Caco-2 (cell line): ENCODE data around the gene ABCB1. TPM values are rescaled to one million over a fixed set of nuclear protein-coding genes. Genes with fewer than 3 reads are reported as not detected.

Experiments
- BruUV-seq: library from RNA; stranded (reverse); fragments of 400-500 nt; replicated peaks from 2 replicates; lab custom pipeline; 2021; lab: Mats Ljungman, UMichigan
- CTCF ChIA-PET: fragments of 300-600 bp; sonication (Branson Sonifier 250); formaldehyde crosslinking; loops from one replicate; lab custom pipeline; 2022; ENCODE audit warnings: antibody characterized with exemption; lab: Charles Lee
- POLR2A ChIA-PET: fragments of 300-600 bp; sonication (Branson Sonifier 250); formaldehyde crosslinking; loops from one replicate; lab custom pipeline; 2022; ENCODE audit warnings: antibody characterized with exemption; lab: Charles Lee
- DNase-seq, 2 experiments: peaks; one replicate each; pipeline versions ENCODE4 v3.0.0 to v3.0.0-alpha.2; 2020 to 2022
- H3K27me3 ChIP-seq: replicated peaks from 2 replicates; pipeline ENCODE4 v1.6.0; 2011; ENCODE audit warnings: low read length; ENCODE audit not compliant: control insufficient read depth, insufficient read depth
- H3K36me3 ChIP-seq: 2 replicates; pipeline ENCODE4 v1.5.1; 2011; ENCODE audit warnings: low read length; ENCODE audit not compliant: control insufficient read depth, insufficient read depth
- H3K4me1 ChIP-seq: fragments of 250-450 bp; sonication (Bioruptor Pico); 2 replicates; pipeline ENCODE4 v1.5.1; 2020; ENCODE audit warnings: mild to moderate bottlenecking
- H3K4me3 ChIP-seq: 2 replicates; pipeline ENCODE4 v1.5.1; 2011; ENCODE audit warnings: low read depth, mild to moderate bottlenecking, control low read depth, low read length
- H3K9me3 ChIP-seq: fragments of 250-450 bp; sonication (Bioruptor Pico); 2 replicates; pipeline ENCODE4 v1.5.1; 2020; ENCODE audit warnings: mild to moderate bottlenecking, moderate library complexity
- H3K27ac Mint-ChIP-seq: one replicate; pipeline ENCODE4 v1.8.0; 2022; ENCODE audit warnings: mixed read lengths; ENCODE audit not compliant: unreplicated experiment
- H3K27me3 Mint-ChIP-seq: one replicate; pipeline ENCODE4 v1.8.0; 2022; ENCODE audit warnings: mixed read lengths; ENCODE audit not compliant: insufficient read depth, unreplicated experiment
- H3K36me3 Mint-ChIP-seq: one replicate; pipeline ENCODE4 v1.8.0; 2022; ENCODE audit warnings: mild to moderate bottlenecking, mixed read lengths; ENCODE audit not compliant: insufficient read depth, unreplicated experiment
- H3K4me1 Mint-ChIP-seq: one replicate; pipeline ENCODE4 v1.8.0; 2022; ENCODE audit warnings: low read depth, mixed read lengths; ENCODE audit not compliant: unreplicated experiment
- H3K4me3 Mint-ChIP-seq: one replicate; pipeline ENCODE4 v1.8.0; 2022; ENCODE audit warnings: mild to moderate bottlenecking, moderate library complexity, mixed read lengths; ENCODE audit not compliant: unreplicated experiment
- H3K9me3 Mint-ChIP-seq: one replicate; pipeline ENCODE4 v1.8.0; 2022; ENCODE audit warnings: mixed read lengths; ENCODE audit not compliant: unreplicated experiment
- intact Hi-C: fragments of 100-400 bp; cut with micrococcal nuclease; formaldehyde crosslinking; loops from one replicate; pipeline ENCODE4 v1.10.0; 2022; ENCODE audit not compliant: unreplicated experiment
- total RNA-seq: library from RNA; stranded (reverse); gene quantifications from 2 replicates; pipeline ENCODE4 v1.2.3, GENCODE V29; 2022
- TF ChIP-seq, protein P1 (sequence below), 2 experiments: fragments of 200-600 bp in 1 of 2; IDR thresholded peaks; 1 replicate in 1 of 2; 2 replicates in 1 of 2; pipeline versions ENCODE4 v1.5.1 to v1.8.0; 2011 to 2022; ENCODE audit warnings: antibody characterized with exemption in 1 of 2, control low read depth in 1 of 2, inconsistent platforms in 1 of 2, low read depth in 1 of 2, low read length in 1 of 2, mild to moderate bottlenecking in 1 of 2, moderate library complexity in 1 of 2; ENCODE audit not compliant: insufficient read depth in 1 of 2, severe bottlenecking in 1 of 2, unreplicated experiment in 1 of 2

Gene ABCB1
- total RNA-seq, 1 experiment from 2014 or later: 34.6 TPM

DNA sequence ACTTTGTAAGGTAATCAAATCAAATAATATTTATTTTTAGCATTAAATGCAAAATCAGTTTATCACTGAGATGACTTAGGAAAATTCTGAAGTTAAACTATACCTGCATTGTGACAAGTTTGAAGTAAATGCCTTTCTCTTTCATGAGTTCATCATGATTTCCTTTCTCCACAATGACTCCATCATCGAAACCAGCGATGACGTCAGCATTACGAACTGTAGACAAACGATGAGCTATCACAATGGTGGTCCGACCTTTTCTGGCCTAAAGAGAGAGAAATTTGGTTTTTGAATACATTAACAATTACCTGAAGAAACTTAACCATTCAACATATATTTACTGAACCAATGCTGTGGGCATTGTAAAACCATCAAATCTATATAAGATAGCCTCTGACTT, 54.9 kb downstream of the ABCB1 start:
- Mint-ChIP-seq H3K27me3 (no peaks in the 10 kb centered on the region), H3K36me3 (no peaks in the 10 kb centered on the region), H3K4me3 (no peak overlapping the region), H3K9me3 (no peaks in the 10 kb centered on the region), H3K27ac (no peak overlapping the region), H3K4me1 (peaks cover 14% of the 10 kb centered on the region)
- Histone ChIP-seq H3K36me3 (no peaks in the 10 kb centered on the region), H3K4me3 (no peak overlapping the region), H3K9me3 (no peaks in the 10 kb centered on the region), H3K4me1 (no peaks in the 10 kb centered on the region), H3K27me3 (no peaks in the 10 kb centered on the region)
- no TSS peak for BruUV-seq
- no peak for DNase-seq
- ChIA-PET CTCF (no interaction called here), POLR2A (no interaction called here)
- TF ChIP-seq, protein P1, sequence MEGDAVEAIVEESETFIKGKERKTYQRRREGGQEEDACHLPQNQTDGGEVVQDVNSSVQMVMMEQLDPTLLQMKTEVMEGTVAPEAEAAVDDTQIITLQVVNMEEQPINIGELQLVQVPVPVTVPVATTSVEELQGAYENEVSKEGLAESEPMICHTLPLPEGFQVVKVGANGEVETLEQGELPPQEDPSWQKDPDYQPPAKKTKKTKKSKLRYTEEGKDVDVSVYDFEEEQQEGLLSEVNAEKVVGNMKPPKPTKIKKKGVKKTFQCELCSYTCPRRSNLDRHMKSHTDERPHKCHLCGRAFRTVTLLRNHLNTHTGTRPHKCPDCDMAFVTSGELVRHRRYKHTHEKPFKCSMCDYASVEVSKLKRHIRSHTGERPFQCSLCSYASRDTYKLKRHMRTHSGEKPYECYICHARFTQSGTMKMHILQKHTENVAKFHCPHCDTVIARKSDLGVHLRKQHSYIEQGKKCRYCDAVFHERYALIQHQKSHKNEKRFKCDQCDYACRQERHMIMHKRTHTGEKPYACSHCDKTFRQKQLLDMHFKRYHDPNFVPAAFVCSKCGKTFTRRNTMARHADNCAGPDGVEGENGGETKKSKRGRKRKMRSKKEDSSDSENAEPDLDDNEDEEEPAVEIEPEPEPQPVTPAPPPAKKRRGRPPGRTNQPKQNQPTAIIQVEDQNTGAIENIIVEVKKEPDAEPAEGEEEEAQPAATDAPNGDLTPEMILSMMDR (IDR thresholded peaks at IDR 0.05; ENCODE audit: insufficient read depth in 1 of 2, low read depth in 1 of 2, low read length in 1 of 2, severe bottlenecking in 1 of 2, unreplicated experiment in 1 of 2): no peak
- intact Hi-C loops: no loop called here

DNA sequence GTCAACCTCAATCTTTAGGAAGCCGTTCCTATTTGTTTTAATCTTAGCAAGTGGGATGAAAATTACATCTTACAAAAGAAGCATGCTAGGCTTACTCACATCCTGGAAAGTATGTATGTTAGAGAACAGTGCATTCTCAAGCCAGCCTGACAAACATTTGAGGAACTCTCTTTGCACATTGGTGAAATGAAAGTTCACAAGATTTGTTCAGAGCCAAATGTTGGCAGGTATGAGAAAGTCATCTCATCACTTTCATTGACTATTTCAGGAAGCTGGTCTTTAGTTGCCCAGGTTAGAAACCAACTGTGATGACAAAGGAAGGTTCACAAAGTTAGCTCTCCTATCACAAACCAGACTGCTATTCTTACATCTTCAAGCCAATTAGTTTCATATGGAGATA, 57.1 kb downstream of the ABCB1 start:
- CTCF ChIA-PET: no interaction called here
- Mint-ChIP-seq H3K36me3 (no peaks in the 10 kb centered on the region), H3K27me3 (no peaks in the 10 kb centered on the region), H3K27ac (no peak overlapping the region), H3K4me3 (no peak overlapping the region), H3K9me3 (no peaks in the 10 kb centered on the region), H3K4me1 (peaks cover 11% of the 10 kb centered on the region)
- TF ChIP-seq, protein P1 (IDR thresholded peaks at IDR 0.05; ENCODE audit: insufficient read depth in 1 of 2, low read depth in 1 of 2, low read length in 1 of 2, severe bottlenecking in 1 of 2, unreplicated experiment in 1 of 2): no peak
- intact Hi-C loops: no loop called here
- Histone ChIP-seq H3K4me3 (no peak overlapping the region), H3K9me3 (no peaks in the 10 kb centered on the region), H3K36me3 (no peaks in the 10 kb centered on the region), H3K27me3 (no peaks in the 10 kb centered on the region), H3K4me1 (no peaks in the 10 kb centered on the region)
- DNase-seq: no peak
- POLR2A ChIA-PET: no interaction called here
- BruUV-seq: no TSS peak

DNA sequence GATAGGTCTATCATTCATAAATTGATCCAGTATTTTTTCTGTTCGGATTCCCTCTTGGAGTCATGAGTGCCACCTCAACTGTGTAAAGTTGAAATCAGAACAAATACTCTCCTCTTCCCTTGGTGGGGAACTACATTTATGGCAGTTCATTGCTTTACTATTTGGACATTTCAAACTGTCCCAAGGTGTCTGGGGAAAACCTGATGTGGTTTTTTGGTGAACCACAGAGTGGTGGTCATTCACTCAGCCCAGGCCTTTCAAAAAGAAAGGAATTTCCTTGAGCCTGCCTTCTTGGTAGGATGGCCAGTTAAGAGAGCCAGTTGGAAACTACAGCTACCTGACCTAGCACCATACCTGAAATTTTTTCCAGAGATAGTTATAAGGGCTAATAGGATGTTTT, 59.0 kb downstream of the ABCB1 start:
- ChIA-PET POLR2A (no interaction called here), CTCF (no interaction called here)
- no peak overlapping the region for H3K4me3 ChIP-seq
- no peaks in the 10 kb centered on the region for H3K9me3 ChIP-seq
- H3K36me3 ChIP-seq: no peaks in the 10 kb centered on the region
- no peaks in the 10 kb centered on the region for H3K27me3 ChIP-seq
- H3K4me3 Mint-ChIP-seq: no peak overlapping the region
- H3K4me1 ChIP-seq: no peaks in the 10 kb centered on the region
- DNase-seq: no peak
- H3K27me3 Mint-ChIP-seq: peaks cover 3% of the 10 kb centered on the region
- BruUV-seq: no TSS peak
- H3K9me3 Mint-ChIP-seq: no peaks in the 10 kb centered on the region
- intact Hi-C loops: no loop called here
- TF ChIP-seq, protein P1 (IDR thresholded peaks at IDR 0.05; ENCODE audit: insufficient read depth in 1 of 2, low read depth in 1 of 2, low read length in 1 of 2, severe bottlenecking in 1 of 2, unreplicated experiment in 1 of 2): no peak
- no peaks in the 10 kb centered on the region for H3K36me3 Mint-ChIP-seq
- H3K4me1 Mint-ChIP-seq: no peaks in the 10 kb centered on the region
- H3K27ac Mint-ChIP-seq: no peak overlapping the region
